HG02884 (cell line): ENCODE results near the gene TPPP3.
"Not testable (repeated sequence)": the region's sequence is repeated elsewhere in the genome, so short reads cannot be mapped to it uniquely, and the experiment has no call there.

Experiments
- ATAC-seq: cut with Tn5 transposase; IDR thresholded peaks from one replicate; pipeline ENCODE4 v1.9.1; 2021; ENCODE audit warnings: mild to moderate bottlenecking, moderate library complexity; ENCODE audit not compliant: unreplicated experiment

The TPPP3 gene

GRCh38 chr16:67426022-67426421 lies 32.7 kb upstream of the TPPP3 start:
- no peak for ATAC-seq

- ATAC-seq, result no peak
These were observed 32.3 kb upstream of the TPPP3 start for GRCh38 chr16:67425580-67425979.

- ATAC-seq, result no peak
These were observed 31.8 kb upstream of the TPPP3 start for GRCh38 chr16:67425061-67425460.

- no peak for ATAC-seq
These were observed 30.9 kb upstream of the TPPP3 start for GRCh38 chr16:67424261-67424615.

- no peak for ATAC-seq
These were observed 30.4 kb upstream of the TPPP3 start for GRCh38 chr16:67423611-67424260.

- ATAC-seq, result no peak
These were observed 29.7 kb upstream of the TPPP3 start for GRCh38 chr16:67423015-67423414.

GRCh38 chr16:67421030-67421429 lies 27.7 kb upstream of the TPPP3 start:
- ATAC-seq, result no peak

GRCh38 chr16:67419931-67420330 lies 26.6 kb upstream of the TPPP3 start:
- no peak for ATAC-seq

GRCh38 chr16:67419502-67419901 lies 26.2 kb upstream of the TPPP3 start:
- no peak for ATAC-seq

- no peak for ATAC-seq
These were observed 24.2 kb upstream of the TPPP3 start for GRCh38 chr16:67417333-67418061.

GRCh38 chr16:67415872-67416793 lies 22.8 kb upstream of the TPPP3 start, which contains the start of gene ZDHHC1:
Gene ZDHHC1 (minus strand): TSS chr16:67416477. CDS start chr16:67407775, 8,702 bp downstream.
- ATAC-seq, result peak; percentile 54

- ATAC-seq, result not testable (repeated sequence)
These were observed 22.1 kb upstream of the TPPP3 start for GRCh38 chr16:67415421-67415820.

GRCh38 chr16:67413978-67414911 lies 20.9 kb upstream of the TPPP3 start:
- ATAC-seq, result no peak

GRCh38 chr16:67412294-67412693 lies 19.0 kb upstream of the TPPP3 start:
- ATAC-seq, result no peak

GRCh38 chr16:67411339-67411738 lies 18.0 kb upstream of the TPPP3 start:
- ATAC-seq, result no peak

GRCh38 chr16:67409631-67410030 lies 16.3 kb upstream of the TPPP3 start:
- ATAC-seq, result no peak

- ATAC-seq, result no peak
These were observed 14.6 kb upstream of the TPPP3 start for GRCh38 chr16:67407788-67408452.

GRCh38 chr16:67407176-67407787 lies 14.0 kb upstream of the TPPP3 start:
- ATAC-seq, result no peak
